K562 treated with DMSO at 1 percent for 48 hours (cell line): ENCODE results near the gene CSNK1A1L. TPM values are rescaled to one million over a fixed set of nuclear protein-coding genes. Genes with fewer than 3 reads are reported as not detected.

ENCODE experiments used
- total RNA-seq: library from RNA; unstranded; fragments of 300-600 nt; gene quantifications from 2 replicates; pipeline ENCODE4 v1.2.3, GENCODE V29; 2022; ENCODE audit warnings: low replicate concordance; ENCODE audit errors: extremely low read depth

Gene CSNK1A1L
- not detected in 2 replicates for total RNA-seq

DNA sequence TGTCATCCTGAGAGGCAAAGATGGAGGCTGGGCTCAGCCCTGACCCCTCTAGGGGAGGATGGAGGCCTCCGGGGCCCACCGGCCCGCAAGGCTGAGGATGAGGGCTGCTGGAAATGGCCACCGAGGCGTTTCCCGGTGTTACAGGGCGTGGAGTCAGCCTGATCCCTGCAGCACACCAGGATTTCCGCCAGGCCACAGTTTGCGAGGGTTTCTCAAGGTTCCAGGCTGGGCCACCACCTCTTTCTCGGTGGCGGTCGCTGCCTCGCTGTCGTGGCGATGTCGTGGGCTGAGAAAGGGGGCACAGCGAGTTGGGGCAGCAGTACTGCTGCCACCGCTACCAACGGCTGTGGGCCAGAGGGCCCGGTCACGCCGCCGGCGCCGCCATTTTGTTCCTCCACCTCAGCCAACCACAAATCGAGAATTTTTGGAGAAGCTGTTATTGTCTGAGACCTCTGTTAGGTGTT lies at the start of gene CSNK1A1L:
Gene CSNK1A1L (minus strand): TSS at position 414 of the 464 bp plus-strand sequence. CDS start 408 bp downstream, at position 6.

DNA sequence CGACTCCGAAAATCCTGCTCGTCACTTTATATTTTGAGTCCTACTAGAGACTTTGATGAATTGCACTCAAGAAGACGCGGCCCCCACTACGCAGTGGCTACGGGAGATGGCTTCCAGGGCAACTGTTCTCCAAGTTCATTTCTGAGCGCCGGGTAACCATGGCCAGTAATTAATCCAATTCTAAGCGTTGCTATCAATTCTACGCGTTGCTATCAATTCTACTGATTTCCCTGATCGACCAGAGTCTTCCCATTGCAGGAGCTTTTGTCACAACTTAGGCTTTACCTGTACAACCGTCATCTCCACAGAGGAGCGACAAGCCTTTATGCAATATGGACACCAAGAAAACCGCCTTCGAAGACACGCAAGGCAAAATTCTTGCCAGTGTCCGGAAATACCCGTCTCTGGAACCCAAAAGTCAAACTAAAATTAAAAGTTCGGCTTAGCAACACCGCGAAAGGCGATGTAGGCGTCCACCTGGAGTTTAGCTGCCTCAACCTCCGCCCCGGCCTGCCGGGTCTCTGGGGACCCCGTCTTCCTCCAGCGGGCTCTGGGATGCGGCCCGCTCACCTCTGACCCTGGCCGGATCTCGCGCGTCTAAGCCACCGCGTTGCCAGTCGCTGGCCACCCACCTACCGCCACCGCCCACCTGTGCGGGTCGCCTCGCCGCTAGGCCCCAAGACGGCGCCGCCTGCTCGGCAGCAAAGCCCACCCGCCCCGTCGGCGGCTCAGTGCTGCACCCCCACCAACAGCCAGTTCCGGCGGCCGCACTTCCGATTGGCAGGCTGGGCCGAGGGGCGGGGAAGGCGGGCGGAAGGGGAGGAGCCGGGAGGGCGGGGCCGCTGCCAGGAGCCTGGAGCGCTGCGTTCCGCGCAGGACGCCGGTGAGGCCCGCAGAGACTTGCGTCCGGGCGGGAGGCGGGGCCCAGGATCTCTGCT lies 46.3 kb downstream of the CSNK1A1L start, which contains the start of gene SUPT20H:
Gene SUPT20H (minus strand): TSS at position 779 of the 938 bp plus-strand sequence. CDS start 8,198 bp downstream, outside the sequence.

Other genes starting within 250 kb of the CSNK1A1L start
- gene SMAD9, start 185.4 kb downstream of the CSNK1A1L start, total RNA-seq = not detected in 2 replicates
- not detected in 2 replicates for gene ALG5, start 106.3 kb downstream of the CSNK1A1L start, total RNA-seq
- not detected in 2 replicates for gene EXOSC8, start 104.9 kb downstream of the CSNK1A1L start, total RNA-seq
- gene SUPT20H, start 46.0 kb downstream of the CSNK1A1L start, total RNA-seq = not detected in 2 replicates